RWPE1 (cell line): ENCODE measurements around the gene DYNLRB2.

Source experiments
- CTCF ChIA-PET: fragments of 350-600 bp; sonication (Branson Sonifier 250); formaldehyde crosslinking; extraction: SDS; loops from one replicate; lab custom pipeline; 2021; lab: Yijun Ruan, JAX
- POLR2A ChIA-PET: fragments of 400-600 bp; formaldehyde crosslinking; extraction: SDS; loops from one replicate; lab custom pipeline; 2020; ENCODE audit warnings: antibody characterized with exemption; ENCODE audit not compliant: low non-redundant PET; lab: Yijun Ruan, JAX
- DNase-seq: peaks from one replicate; pipeline ENCODE4 v3.0.0; 2012; ENCODE audit warnings: low spot score
- H3K27ac ChIP-seq: fragments of 450-650 bp; 2 replicates; pipeline ENCODE4 v1.5.1; 2017
- TF ChIP-seq, protein P1 (sequence below): fragments of 450-650 bp; conservative IDR thresholded peaks from 2 replicates; pipeline ENCODE4 v1.5.1; 2017; ENCODE audit warnings: low read depth, mild to moderate bottlenecking

DYNLRB2 gene

DNA sequence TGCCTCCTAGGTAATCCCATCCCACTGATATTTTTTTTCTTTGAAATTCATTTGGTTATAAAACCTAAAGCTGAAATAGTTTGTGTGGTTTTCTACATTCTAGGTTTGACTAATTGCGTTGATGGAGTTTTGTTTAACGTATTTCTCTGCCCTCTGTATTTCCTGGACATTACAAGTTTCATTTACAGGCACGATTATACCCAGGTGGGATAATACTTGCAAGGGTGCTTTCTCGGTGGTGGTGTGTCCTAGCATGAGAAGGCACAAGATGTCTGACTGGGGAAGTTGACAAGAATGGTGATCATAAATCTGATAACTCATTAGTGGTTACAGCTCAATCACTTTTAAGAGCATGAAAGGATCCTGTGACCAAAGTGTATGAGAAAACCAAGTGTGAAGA lies 45.0 kb downstream of the DYNLRB2 start:
- TF ChIP-seq, protein P1, sequence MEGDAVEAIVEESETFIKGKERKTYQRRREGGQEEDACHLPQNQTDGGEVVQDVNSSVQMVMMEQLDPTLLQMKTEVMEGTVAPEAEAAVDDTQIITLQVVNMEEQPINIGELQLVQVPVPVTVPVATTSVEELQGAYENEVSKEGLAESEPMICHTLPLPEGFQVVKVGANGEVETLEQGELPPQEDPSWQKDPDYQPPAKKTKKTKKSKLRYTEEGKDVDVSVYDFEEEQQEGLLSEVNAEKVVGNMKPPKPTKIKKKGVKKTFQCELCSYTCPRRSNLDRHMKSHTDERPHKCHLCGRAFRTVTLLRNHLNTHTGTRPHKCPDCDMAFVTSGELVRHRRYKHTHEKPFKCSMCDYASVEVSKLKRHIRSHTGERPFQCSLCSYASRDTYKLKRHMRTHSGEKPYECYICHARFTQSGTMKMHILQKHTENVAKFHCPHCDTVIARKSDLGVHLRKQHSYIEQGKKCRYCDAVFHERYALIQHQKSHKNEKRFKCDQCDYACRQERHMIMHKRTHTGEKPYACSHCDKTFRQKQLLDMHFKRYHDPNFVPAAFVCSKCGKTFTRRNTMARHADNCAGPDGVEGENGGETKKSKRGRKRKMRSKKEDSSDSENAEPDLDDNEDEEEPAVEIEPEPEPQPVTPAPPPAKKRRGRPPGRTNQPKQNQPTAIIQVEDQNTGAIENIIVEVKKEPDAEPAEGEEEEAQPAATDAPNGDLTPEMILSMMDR = no peak
- no peak overlapping the region for H3K27ac ChIP-seq
- no peak for DNase-seq
- ChIA-PET CTCF (no interaction called here), POLR2A (no interaction called here)

DNA sequence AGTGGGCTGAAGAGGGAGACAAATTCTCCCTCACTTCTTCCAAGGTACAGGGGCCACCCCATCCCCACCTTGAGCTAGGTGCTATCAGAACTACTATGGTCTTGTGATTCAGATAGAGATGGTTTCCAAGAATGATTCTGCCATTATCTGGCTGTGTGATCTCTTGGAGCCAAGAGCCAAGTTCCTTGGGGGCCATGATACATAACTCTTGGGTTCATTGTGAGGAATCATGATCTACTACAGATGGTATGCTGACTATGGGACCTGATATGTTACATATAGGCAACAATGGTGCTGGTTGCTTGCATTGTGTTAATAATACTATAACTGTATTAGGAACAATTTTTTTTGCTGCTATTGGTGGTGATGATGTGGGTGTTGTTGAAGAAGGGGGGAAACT lies 45.7 kb downstream of the DYNLRB2 start:
- ChIA-PET POLR2A (no interaction called here), CTCF (interaction anchor here (0.6 to 0.7 kb wide), 2 partner anchors 205 to 1242 kb away, joined by 3 to 4 read pairs; no protein-coding TSS in a partner anchor)
- no peak overlapping the region for H3K27ac ChIP-seq
- TF ChIP-seq, protein P1 = no peak
- no peak for DNase-seq

DNA sequence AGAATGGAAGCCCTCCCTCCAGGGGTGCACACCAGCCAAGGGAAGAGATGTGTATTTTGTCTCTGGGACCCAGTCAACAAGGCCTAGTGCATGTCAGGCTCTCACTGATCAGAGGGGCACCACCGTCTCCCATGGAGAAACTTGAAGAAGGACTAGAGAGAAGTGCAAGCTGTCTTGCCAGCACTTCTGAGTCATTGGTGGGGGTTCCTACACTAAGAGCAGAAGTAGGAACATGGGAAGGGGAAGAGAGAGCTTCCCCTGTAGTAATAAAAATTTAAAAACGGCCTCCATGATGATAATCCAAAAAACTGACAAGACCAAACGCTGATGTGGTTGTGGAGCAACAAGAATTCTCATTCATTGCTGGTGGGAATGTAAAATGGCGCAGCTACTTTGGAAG lies 46.3 kb downstream of the DYNLRB2 start:
- DNase-seq = no peak
- no peak overlapping the region for H3K27ac ChIP-seq
- TF ChIP-seq, protein P1 = no peak
- CTCF ChIA-PET = interaction anchor here (0.7 kb wide), 1 partner anchor 1242 kb away, joined by 4 read pairs; no protein-coding TSS in a partner anchor
- POLR2A ChIA-PET = no interaction called here

DNA sequence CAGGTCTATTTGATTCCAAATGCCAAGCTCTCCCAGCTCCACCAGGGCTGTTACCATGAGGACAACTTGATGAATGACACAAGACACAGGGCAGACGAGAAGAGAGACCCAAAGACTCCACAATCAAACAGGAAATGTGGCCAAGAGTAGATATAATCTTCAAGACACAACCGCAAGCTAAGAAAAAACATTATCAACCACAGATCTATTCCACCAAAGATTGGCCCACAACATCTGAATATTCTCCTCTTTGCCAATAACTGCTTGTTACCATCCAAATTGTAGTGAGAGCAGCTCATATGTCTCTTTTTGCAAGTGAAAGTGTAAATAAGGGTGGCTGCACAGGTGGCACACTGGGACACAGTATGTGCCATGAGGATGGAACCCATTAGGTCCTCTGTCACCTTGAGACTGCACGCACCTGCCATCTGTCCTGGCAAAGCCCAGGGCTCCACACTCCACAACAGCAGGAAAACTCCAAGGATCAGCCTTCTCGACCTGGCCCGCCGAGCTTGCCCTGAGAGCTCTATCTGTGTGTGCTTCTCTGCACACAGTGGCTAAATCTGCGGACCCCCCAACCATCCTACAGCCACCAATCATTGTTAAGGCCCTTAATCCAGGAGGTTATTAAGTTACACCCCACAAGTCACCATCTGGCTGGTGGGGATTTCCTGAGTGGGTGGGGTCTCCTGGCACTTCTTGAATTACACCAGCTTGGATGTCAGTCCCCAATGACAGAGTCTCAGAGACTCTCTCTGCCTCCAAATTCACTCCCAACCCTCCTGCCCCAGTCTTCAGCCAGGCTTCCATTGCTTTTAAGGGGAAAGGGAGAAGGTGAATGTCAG lies 50.5 kb downstream of the DYNLRB2 start:
- H3K27ac ChIP-seq = no peak overlapping the region
- TF ChIP-seq, protein P1 = no peak
- DNase-seq = no peak
- ChIA-PET CTCF (no interaction called here), POLR2A (no interaction called here)

DNA sequence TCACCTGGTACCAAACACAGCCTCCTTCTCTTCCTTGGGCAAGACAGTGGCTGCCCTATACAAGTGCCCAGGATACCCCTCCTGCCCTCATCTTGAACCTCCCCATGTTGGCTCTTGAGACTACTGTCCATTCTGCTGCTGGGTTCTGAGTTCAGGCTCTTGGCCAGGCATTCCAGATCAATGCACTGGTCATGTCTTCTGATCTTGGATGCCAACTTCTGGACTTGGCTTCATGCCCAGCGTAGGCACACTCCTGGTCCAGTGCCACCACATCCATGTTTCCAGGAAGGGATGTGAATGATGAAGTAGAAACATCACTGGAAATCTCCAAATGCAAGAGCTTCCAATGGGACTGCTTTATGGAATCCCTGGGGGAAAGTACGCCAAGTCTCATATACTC lies 51.5 kb downstream of the DYNLRB2 start:
- no peak for DNase-seq
- H3K27ac ChIP-seq = no peak overlapping the region
- ChIA-PET POLR2A (no interaction called here), CTCF (no interaction called here)
- TF ChIP-seq, protein P1 = no peak

DNA sequence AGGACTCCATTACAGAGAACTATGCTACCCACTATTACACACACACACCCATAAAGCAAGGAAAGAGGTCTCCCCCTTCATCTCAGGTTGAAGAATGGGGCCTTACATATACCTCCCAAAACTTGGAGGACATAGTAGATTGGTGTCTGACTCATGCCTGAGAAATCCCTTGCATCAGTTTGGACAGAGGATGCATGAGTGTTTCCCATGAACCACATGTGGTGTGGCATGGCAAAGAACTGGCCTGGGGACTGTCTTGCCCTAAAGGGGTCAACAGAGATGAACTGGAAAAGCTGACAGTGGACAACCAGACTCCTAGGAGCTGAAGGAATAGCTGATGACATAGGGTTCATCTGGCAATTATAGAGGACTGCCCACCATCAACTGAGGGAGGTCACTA lies 54.0 kb downstream of the DYNLRB2 start:
- ChIA-PET CTCF (no interaction called here), POLR2A (no interaction called here)
- no peak overlapping the region for H3K27ac ChIP-seq
- no peak for DNase-seq
- TF ChIP-seq, protein P1 = no peak
